GM12878 (cell line): ENCODE measurements around the gene OGFRL1.

ENCODE experiments used
- ASH2L ChIP-seq: fragments of 300-600, 200-600 bp; sonication (generic); IDR thresholded peaks from 2 replicates; pipeline ENCODE4 v1.6.1; 2017; ENCODE audit warnings: low read depth, mild to moderate bottlenecking, borderline replicate concordance
- CREM ChIP-seq: IDR thresholded peaks from 2 replicates; pipeline ENCODE4 v1.6.1; 2014; ENCODE audit warnings: antibody characterized with exemption, low read depth
- CTCF ChIP-seq, 3 experiments: IDR thresholded peaks in 2 of 3; conservative IDR thresholded peaks in 1 of 3; 2 replicates each; pipeline ENCODE4 v1.5.1; 2011; ENCODE audit warnings: low read depth in 3 of 3, low read length in 3 of 3, mild to moderate bottlenecking in 3 of 3, control low read depth in 2 of 3, moderate library complexity in 2 of 3, inconsistent platforms in 1 of 3, mixed read lengths in 1 of 3; ENCODE audit not compliant: control insufficient read depth in 2 of 3, insufficient read depth in 1 of 3; ENCODE audit errors: extremely low read depth in 1 of 3
- EZH2 ChIP-seq: IDR thresholded peaks from 2 replicates; pipeline ENCODE4 v1.6.1; 2012; ENCODE audit warnings: low read depth, mild to moderate bottlenecking, control low read depth, inconsistent platforms, low read length, borderline replicate concordance; ENCODE audit not compliant: control insufficient read depth
- FOXK2 ChIP-seq: fragments of 450-650 bp; IDR thresholded peaks from 2 replicates; pipeline ENCODE4 v1.6.1; 2017; ENCODE audit warnings: mild to moderate bottlenecking, moderate library complexity
- GABPA ChIP-seq: IDR thresholded peaks from 2 replicates; pipeline ENCODE4 v1.6.1; 2014; ENCODE audit warnings: antibody characterized with exemption, low read depth, mild to moderate bottlenecking, inconsistent platforms
- NBN ChIP-seq: fragments of 450-650 bp; IDR thresholded peaks from 2 replicates; pipeline ENCODE4 v1.6.1; 2016
- NFXL1 ChIP-seq: fragments of 450-650 bp; IDR thresholded peaks from 2 replicates; pipeline ENCODE4 v1.6.1; 2017; ENCODE audit warnings: antibody characterized with exemption, mild to moderate bottlenecking, borderline replicate concordance
- POLR2A ChIP-seq: IDR thresholded peaks from 2 replicates; pipeline ENCODE4 v1.6.1; 2011; ENCODE audit warnings: low read depth, mild to moderate bottlenecking, low read length
- POLR2AphosphoS5 ChIP-seq: IDR thresholded peaks from 2 replicates; pipeline ENCODE4 v1.6.1; 2011; ENCODE audit warnings: mild to moderate bottlenecking, low read length, inconsistent platforms
- PRDM15 ChIP-seq: fragments of 450-650 bp; formaldehyde crosslinking; IDR thresholded peaks from 2 replicates; pipeline ENCODE4 v1.4.0; 2020; ENCODE audit warnings: mild to moderate bottlenecking, moderate library complexity
- RAD51 ChIP-seq: fragments of 450-650 bp; IDR thresholded peaks from 2 replicates; pipeline ENCODE4 v1.6.1; 2016; ENCODE audit warnings: moderate library complexity, mild to moderate bottlenecking, inconsistent platforms
- SPI1 ChIP-seq: IDR thresholded peaks from 2 replicates; pipeline ENCODE4 v1.6.1; 2011; ENCODE audit warnings: low read depth, mild to moderate bottlenecking, low read length, moderate library complexity, borderline replicate concordance; ENCODE audit not compliant: insufficient read depth
- STAT1 ChIP-seq: fragments of 450-650 bp; conservative IDR thresholded peaks from 2 replicates; pipeline ENCODE4 v1.6.1; 2014; ENCODE audit warnings: antibody characterized with exemption, mild to moderate bottlenecking

GRCh38 chr6:71246596-71246995 is 42.0 kb upstream of the OGFRL1 start:
- TF ChIP-seq SPI1: no peak
- no peak for TF ChIP-seq ASH2L
- no peak for TF ChIP-seq POLR2AphosphoS5
- TF ChIP-seq CTCF (IDR thresholded peaks at IDR 0.05 in 2 of 3, conservative IDR thresholded peaks at IDR 0.05 in 1 of 3; ENCODE audit: control insufficient read depth in 2 of 3, extremely low read depth in 1 of 3, insufficient read depth in 1 of 3, low read depth in 3 of 3, low read length in 3 of 3): no peak
- no peak for TF ChIP-seq EZH2
- TF ChIP-seq NBN: no peak
- no peak for TF ChIP-seq POLR2A
- no peak for TF ChIP-seq GABPA
- TF ChIP-seq RAD51: no peak
- TF ChIP-seq FOXK2: no peak
- no peak for TF ChIP-seq STAT1
- no peak for TF ChIP-seq CREM
- TF ChIP-seq NFXL1: no peak
- no peak for TF ChIP-seq PRDM15
